ENCODE measurements around the gene GRK4. TPM values are rescaled to one million over a fixed set of nuclear protein-coding genes. Genes with fewer than 3 reads are reported as not detected.

The GRK4 gene
- total and polyA plus RNA-seq, 7 donors: 0.60 to 10.2 (median 3.9) TPM

GRCh38 chr4:2994917-2995316 is 31.5 kb downstream of the GRK4 start:
- TF ChIP-seq CTCF (IDR thresholded peaks at IDR 0.05): no peak
- TF ChIP-seq POLR2AphosphoS5 (IDR thresholded peaks at IDR 0.05): no peak
- TF ChIP-seq POLR2A (IDR thresholded peaks at IDR 0.05): no peak
- no peak for TF ChIP-seq EP300 (IDR thresholded peaks at IDR 0.05)
- intact Hi-C loops (cut with DNase I): no loop called here
- H3K4me3 ChIP-seq: no peak overlapping the region

GRCh38 chr4:2995546-2996265 is 32.3 kb downstream of the GRK4 start:
- TF ChIP-seq EP300 (IDR thresholded peaks at IDR 0.05) (no peak), CTCF (IDR thresholded peaks at IDR 0.05) (no peak), POLR2A (IDR thresholded peaks at IDR 0.05) (no peak), POLR2AphosphoS5 (IDR thresholded peaks at IDR 0.05) (no peak)
- H3K27ac ChIP-seq: no peak overlapping the region
- 75 to 80% methylated on average over 4 of the region's 4 CpGs for WGBS, 2 donors
- no peaks in the 10 kb centered on the region for H3K36me3 ChIP-seq
- intact Hi-C loops (cut with DNase I): no loop called here
- no peaks in the 10 kb centered on the region for H3K9me3 ChIP-seq
- no peak overlapping the region for H3K4me3 ChIP-seq
- no peaks in the 10 kb centered on the region for H3K4me1 ChIP-seq
- H3K27me3 ChIP-seq: no peaks in the 10 kb centered on the region
- DNase-seq: no peak

More at GRCh38 chr4:2994917-2995316, 31.5 kb downstream of the GRK4 start:
- no peak for DNase-seq
- no peaks in the 10 kb centered on the region for H3K27me3 ChIP-seq
- no peak overlapping the region for H3K27ac ChIP-seq
- WGBS, 2 donors: 96 to 99% methylated on average over 4 of the region's 4 CpGs
- no peaks in the 10 kb centered on the region for H3K4me1 ChIP-seq
- no peaks in the 10 kb centered on the region for H3K36me3 ChIP-seq
- H3K9me3 ChIP-seq: no peaks in the 10 kb centered on the region

- WGBS, 2 donors: 94 to 96% methylated on average over 4 of the region's 4 CpGs
- H3K9me3 ChIP-seq: no peaks in the 10 kb centered on the region
- intact Hi-C loops (cut with DNase I): no loop called here
- no peak overlapping the region for H3K27ac ChIP-seq
- H3K4me3 ChIP-seq: no peak overlapping the region
- no peak for DNase-seq
- no peaks in the 10 kb centered on the region for H3K4me1 ChIP-seq
- no peaks in the 10 kb centered on the region for H3K36me3 ChIP-seq
- TF ChIP-seq CTCF (IDR thresholded peaks at IDR 0.05) (no peak), POLR2A (IDR thresholded peaks at IDR 0.05) (no peak), EP300 (IDR thresholded peaks at IDR 0.05) (no peak), POLR2AphosphoS5 (IDR thresholded peaks at IDR 0.05) (no peak)
- no peaks in the 10 kb centered on the region for H3K27me3 ChIP-seq
Observed at GRCh38 chr4:2996415-2996814, 33.0 kb downstream of the GRK4 start.

DNA sequence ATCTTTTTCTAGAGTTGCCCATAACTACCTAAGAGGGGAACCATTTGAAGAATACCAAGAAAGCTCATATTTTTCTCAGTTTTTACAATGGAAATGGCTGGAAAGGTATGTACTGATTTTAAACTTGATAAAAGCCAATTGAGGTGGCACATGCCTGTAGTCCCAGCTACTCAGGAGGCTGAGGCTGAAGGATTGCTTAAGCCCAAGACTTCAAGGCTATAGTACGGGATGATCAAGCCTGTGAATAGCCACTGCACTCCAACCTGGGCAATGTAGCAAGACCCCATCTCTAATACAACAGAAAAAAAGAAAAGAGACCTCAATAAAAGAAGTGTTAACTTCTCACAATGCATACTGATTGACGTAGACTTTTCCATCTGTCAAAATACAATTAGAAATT is 44.4 kb downstream of the GRK4 start:
- intact Hi-C loops (cut with DNase I): no loop called here
- H3K27me3 ChIP-seq: no peaks in the 10 kb centered on the region

More for the DNA sequence above, 44.4 kb downstream of the GRK4 start:
- DNase-seq: no peak
- TF ChIP-seq POLR2A (IDR thresholded peaks at IDR 0.05) (no peak), POLR2AphosphoS5 (IDR thresholded peaks at IDR 0.05) (no peak), CTCF (IDR thresholded peaks at IDR 0.05) (no peak), EP300 (IDR thresholded peaks at IDR 0.05) (no peak)
- Histone ChIP-seq H3K9me3 (no peaks in the 10 kb centered on the region), H3K4me3 (no peak overlapping the region), H3K36me3 (no peaks in the 10 kb centered on the region), H3K4me1 (no peaks in the 10 kb centered on the region), H3K27ac (no peak overlapping the region)
- 91 to 93% methylated on average over 2 of the region's 2 CpGs for WGBS, 2 donors
